GM12875 (cell line): ENCODE data around the gene ATP8B1.

Experiments used
- H3K4me3 ChIP-seq: one replicate; pipeline ENCODE4 v1.5.1; 2011; ENCODE audit warnings: low read depth, low read length, control low read depth
- TF ChIP-seq, protein P1 (sequence below): IDR thresholded peaks from 2 replicates; pipeline ENCODE4 v1.5.1; 2011; ENCODE audit warnings: low read depth, mild to moderate bottlenecking, control low read depth, inconsistent platforms, low read length, moderate library complexity, borderline replicate concordance; ENCODE audit not compliant: insufficient read depth

The ATP8B1 gene

DNA sequence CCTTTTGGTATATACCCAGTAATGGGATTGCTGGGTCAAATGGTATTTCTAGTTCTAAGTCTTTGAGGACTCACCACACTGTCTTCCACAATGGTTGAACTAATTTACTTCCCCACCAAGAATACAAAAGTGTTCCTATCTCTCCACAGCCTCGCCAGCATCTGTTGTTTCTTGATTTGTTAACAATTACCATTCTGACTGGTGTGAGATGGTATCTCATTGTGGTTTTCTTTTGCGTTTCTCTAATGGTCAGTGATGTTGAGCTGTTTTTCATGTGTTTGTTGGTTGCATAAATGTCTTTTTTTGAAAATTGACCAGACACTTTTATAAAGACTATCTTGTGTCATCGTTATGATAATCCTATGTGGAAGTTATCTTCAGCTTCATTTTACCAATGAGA lies 16.0 kb upstream of the ATP8B1 start:
- TF ChIP-seq, protein P1, sequence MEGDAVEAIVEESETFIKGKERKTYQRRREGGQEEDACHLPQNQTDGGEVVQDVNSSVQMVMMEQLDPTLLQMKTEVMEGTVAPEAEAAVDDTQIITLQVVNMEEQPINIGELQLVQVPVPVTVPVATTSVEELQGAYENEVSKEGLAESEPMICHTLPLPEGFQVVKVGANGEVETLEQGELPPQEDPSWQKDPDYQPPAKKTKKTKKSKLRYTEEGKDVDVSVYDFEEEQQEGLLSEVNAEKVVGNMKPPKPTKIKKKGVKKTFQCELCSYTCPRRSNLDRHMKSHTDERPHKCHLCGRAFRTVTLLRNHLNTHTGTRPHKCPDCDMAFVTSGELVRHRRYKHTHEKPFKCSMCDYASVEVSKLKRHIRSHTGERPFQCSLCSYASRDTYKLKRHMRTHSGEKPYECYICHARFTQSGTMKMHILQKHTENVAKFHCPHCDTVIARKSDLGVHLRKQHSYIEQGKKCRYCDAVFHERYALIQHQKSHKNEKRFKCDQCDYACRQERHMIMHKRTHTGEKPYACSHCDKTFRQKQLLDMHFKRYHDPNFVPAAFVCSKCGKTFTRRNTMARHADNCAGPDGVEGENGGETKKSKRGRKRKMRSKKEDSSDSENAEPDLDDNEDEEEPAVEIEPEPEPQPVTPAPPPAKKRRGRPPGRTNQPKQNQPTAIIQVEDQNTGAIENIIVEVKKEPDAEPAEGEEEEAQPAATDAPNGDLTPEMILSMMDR, result no peak
- H3K4me3 ChIP-seq, result no peak overlapping the region

GRCh38 chr18:57816208-57816954 lies 13.3 kb upstream of the ATP8B1 start:
- TF ChIP-seq, protein P1, result no peak

GRCh38 chr18:57814555-57814954 lies 11.4 kb upstream of the ATP8B1 start:
- TF ChIP-seq, protein P1, result no peak
- no peak overlapping the region for H3K4me3 ChIP-seq

More at GRCh38 chr18:57816208-57816954, 13.3 kb upstream of the ATP8B1 start:
- no peak overlapping the region for H3K4me3 ChIP-seq

DNA sequence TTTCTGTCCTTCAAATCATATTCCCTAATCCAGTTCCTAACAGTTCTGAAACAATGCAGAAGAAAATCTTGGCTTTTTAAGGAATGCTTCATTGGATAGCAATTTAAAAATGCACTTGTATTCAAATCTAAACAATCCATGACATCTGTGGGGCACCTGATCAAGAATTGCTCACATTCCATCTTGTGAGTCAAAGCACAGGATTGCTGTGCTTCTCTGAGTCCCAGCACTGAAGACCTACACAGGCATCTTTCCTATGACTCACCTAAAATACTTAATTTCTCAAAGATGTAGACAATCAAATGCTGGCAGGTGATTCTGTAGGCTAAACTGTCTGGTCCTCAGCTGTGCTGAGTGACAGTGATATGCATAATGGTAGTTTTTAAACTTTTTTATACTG lies 10.1 kb upstream of the ATP8B1 start:
- TF ChIP-seq, protein P1, result no peak
- no peak overlapping the region for H3K4me3 ChIP-seq

DNA sequence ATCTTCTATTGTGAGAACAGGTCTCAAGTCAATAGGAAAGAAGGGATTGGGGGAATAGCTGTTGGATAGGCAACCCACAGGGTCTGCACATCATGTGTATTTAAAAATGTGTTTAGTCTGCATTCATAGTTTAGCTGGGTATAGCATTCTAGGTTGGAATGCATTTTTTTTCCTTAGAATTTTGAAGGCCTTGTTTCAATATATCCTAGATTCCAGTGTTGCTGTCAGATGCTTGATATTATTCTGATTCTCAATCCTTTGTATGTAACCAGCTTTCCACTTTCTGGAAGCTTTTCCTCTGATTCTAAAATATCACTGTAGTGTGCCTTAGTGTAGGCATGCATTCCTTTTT lies 9.0 kb upstream of the ATP8B1 start:
- TF ChIP-seq, protein P1, result no peak

GRCh38 chr18:57811477-57812125 lies 8.5 kb upstream of the ATP8B1 start:
- TF ChIP-seq, protein P1, result no peak
- no peak overlapping the region for H3K4me3 ChIP-seq

More for the DNA sequence above, 9.0 kb upstream of the ATP8B1 start:
- no peak overlapping the region for H3K4me3 ChIP-seq

DNA sequence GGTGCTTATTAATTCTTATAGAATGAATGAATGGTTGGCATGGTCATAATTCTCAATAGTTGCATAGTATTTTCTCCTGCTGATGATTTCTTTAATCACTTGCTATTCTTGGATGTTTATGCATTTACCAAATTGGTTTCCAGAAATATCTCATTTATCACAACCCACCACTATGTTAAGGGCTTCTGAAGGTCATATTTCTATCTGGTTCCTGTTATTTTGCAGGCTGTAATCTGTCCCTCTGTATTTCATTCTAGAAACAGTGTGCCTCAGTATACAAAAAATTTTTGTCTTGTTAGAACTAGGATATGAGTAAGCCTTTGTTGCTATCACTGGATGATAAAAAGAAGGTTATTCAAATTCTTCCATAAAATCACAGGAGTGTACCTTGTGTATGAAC lies 6.1 kb upstream of the ATP8B1 start:
- TF ChIP-seq, protein P1, result no peak
- no peak overlapping the region for H3K4me3 ChIP-seq
